Measurements from ENCODE around the gene LRWD1. TPM values are rescaled to one million over a fixed set of nuclear protein-coding genes. Genes with fewer than 3 reads are reported as not detected.

The LRWD1 gene
- total RNA-seq, 1 donor from 2014 or later: 16.1 TPM

GRCh38 chr7:102455596-102455995, 9.2 kb upstream of the LRWD1 start:
- no peak for DNase-seq (ENCODE audit: low spot score)
- TF ChIP-seq, protein P1, sequence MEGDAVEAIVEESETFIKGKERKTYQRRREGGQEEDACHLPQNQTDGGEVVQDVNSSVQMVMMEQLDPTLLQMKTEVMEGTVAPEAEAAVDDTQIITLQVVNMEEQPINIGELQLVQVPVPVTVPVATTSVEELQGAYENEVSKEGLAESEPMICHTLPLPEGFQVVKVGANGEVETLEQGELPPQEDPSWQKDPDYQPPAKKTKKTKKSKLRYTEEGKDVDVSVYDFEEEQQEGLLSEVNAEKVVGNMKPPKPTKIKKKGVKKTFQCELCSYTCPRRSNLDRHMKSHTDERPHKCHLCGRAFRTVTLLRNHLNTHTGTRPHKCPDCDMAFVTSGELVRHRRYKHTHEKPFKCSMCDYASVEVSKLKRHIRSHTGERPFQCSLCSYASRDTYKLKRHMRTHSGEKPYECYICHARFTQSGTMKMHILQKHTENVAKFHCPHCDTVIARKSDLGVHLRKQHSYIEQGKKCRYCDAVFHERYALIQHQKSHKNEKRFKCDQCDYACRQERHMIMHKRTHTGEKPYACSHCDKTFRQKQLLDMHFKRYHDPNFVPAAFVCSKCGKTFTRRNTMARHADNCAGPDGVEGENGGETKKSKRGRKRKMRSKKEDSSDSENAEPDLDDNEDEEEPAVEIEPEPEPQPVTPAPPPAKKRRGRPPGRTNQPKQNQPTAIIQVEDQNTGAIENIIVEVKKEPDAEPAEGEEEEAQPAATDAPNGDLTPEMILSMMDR (IDR thresholded peaks at IDR 0.05): no peak
- H3K27me3 Mint-ChIP-seq (ENCODE audit: low read depth): no peaks in the 10 kb centered on the region
- H3K36me3 Mint-ChIP-seq (ENCODE audit: low read depth): peaks cover 7% of the 10 kb centered on the region
- H3K27ac Mint-ChIP-seq (ENCODE audit: unreplicated experiment): no peak overlapping the region
- peaks cover 7% of the 10 kb centered on the region for H3K4me1 Mint-ChIP-seq (ENCODE audit: low read depth)
- no peak overlapping the region for H3K4me3 Mint-ChIP-seq (ENCODE audit: unreplicated experiment)
- no peaks in the 10 kb centered on the region for H3K9me3 Mint-ChIP-seq (ENCODE audit: low read depth)

- Mint-ChIP-seq H3K36me3 (ENCODE audit: low read depth) (peaks cover 9% of the 10 kb centered on the region), H3K9me3 (ENCODE audit: low read depth) (no peaks in the 10 kb centered on the region), H3K4me3 (ENCODE audit: unreplicated experiment) (no peak overlapping the region), H3K27me3 (ENCODE audit: low read depth) (no peaks in the 10 kb centered on the region), H3K27ac (ENCODE audit: unreplicated experiment) (no peak overlapping the region), H3K4me1 (ENCODE audit: low read depth) (peaks cover 7% of the 10 kb centered on the region)
- no peak for DNase-seq (ENCODE audit: low spot score)
- TF ChIP-seq, protein P1 (IDR thresholded peaks at IDR 0.05): no peak
Measured at GRCh38 chr7:102456327-102456726, 8.5 kb upstream of the LRWD1 start.

GRCh38 chr7:102457352-102457924, 7.3 kb upstream of the LRWD1 start:
- peaks cover 7% of the 10 kb centered on the region for H3K4me1 Mint-ChIP-seq (ENCODE audit: low read depth)

DNA sequence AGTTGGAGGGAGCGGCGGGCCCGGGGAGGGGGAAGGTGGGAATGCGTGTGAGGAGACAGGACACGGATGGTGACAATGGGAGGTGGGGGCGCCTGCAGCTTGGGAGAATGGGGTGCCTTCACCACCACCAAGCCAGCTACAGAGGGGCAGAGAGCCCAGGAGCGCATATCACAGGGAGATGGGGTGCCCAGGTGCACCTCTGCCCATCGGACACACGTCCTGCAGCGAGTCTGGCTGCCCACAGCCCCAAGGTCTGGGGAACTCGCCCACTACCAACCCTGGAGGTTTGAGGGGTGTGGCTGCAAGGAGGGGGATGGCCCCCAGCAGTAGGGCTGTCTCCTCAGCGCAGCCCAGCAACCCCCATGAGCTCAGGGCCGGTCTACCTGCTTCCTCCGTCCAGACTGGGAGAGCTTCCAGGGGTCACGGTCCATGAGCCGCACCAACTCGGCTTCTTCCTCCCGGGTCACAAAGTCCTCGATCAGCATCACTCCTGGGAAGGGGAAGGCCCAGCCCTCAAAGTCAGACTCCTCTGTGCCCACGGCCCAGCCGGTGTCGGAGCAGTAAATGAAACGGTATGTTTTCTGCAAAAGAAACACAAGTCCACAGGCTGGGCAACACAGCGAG, 5.5 kb upstream of the LRWD1 start:
- Mint-ChIP-seq H3K27ac (ENCODE audit: unreplicated experiment) (no peak overlapping the region), H3K4me1 (ENCODE audit: low read depth) (peaks cover 15% of the 10 kb centered on the region), H3K9me3 (ENCODE audit: low read depth) (no peaks in the 10 kb centered on the region), H3K36me3 (ENCODE audit: low read depth) (peaks cover 9% of the 10 kb centered on the region), H3K27me3 (ENCODE audit: low read depth) (no peaks in the 10 kb centered on the region), H3K4me3 (ENCODE audit: unreplicated experiment) (no peak overlapping the region)
- no peak for DNase-seq (ENCODE audit: low spot score)
- TF ChIP-seq, protein P1 (IDR thresholded peaks at IDR 0.05): no peak

More at GRCh38 chr7:102457352-102457924, 7.3 kb upstream of the LRWD1 start:
- H3K9me3 Mint-ChIP-seq (ENCODE audit: low read depth): no peaks in the 10 kb centered on the region
- no peak for DNase-seq (ENCODE audit: low spot score)
- H3K4me3 Mint-ChIP-seq (ENCODE audit: unreplicated experiment): no peak overlapping the region
- no peak overlapping the region for H3K27ac Mint-ChIP-seq (ENCODE audit: unreplicated experiment)
- TF ChIP-seq, protein P1 (IDR thresholded peaks at IDR 0.05): no peak
- no peaks in the 10 kb centered on the region for H3K27me3 Mint-ChIP-seq (ENCODE audit: low read depth)
- H3K36me3 Mint-ChIP-seq (ENCODE audit: low read depth): peaks cover 9% of the 10 kb centered on the region

DNA sequence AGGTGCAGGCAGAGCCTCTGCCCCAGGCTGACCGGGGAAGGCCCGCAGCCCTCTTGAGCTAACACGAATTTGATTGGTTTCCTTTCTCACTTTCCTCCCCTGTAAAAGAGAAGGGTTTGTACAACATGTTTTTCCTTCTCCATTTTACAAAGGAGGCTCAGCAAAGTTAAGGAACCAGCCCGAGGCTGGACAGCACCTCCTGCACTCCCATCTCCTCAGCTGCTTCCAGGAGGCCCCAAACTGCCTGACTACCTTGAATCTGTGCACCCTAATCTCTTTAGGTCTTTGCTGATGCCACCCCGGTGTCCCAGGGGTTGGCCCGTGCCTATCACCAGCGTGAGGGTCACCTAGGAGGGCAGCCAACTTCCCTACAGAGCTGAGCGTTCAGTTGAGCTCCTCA, 4.3 kb upstream of the LRWD1 start:
- peaks cover 9% of the 10 kb centered on the region for H3K36me3 Mint-ChIP-seq (ENCODE audit: low read depth)
- H3K4me1 Mint-ChIP-seq (ENCODE audit: low read depth): peaks cover 18% of the 10 kb centered on the region
- H3K27ac Mint-ChIP-seq (ENCODE audit: unreplicated experiment): no peak overlapping the region
- no peak overlapping the region for H3K4me3 Mint-ChIP-seq (ENCODE audit: unreplicated experiment)
- no peak for DNase-seq (ENCODE audit: low spot score)
- no peaks in the 10 kb centered on the region for H3K27me3 Mint-ChIP-seq (ENCODE audit: low read depth)
- TF ChIP-seq, protein P1 (IDR thresholded peaks at IDR 0.05): no peak
- no peaks in the 10 kb centered on the region for H3K9me3 Mint-ChIP-seq (ENCODE audit: low read depth)

Data from chondrocyte (in vitro differentiated cells).